WERI-Rb-1 (cell line): ENCODE measurements around the gene B3GAT1.

Source experiments
- DNase-seq: peaks from one replicate; pipeline ENCODE4 v3.0.0-alpha.2; 2020
- H3K27ac ChIP-seq: fragments of 250-450 bp; sonication (Bioruptor Pico); 2 replicates; pipeline ENCODE4 v1.5.1; 2020; ENCODE audit warnings: mild to moderate bottlenecking, moderate library complexity
- H3K27me3 ChIP-seq: fragments of 250-450 bp; sonication (Bioruptor Pico); 2 replicates; pipeline ENCODE4 v1.5.1; 2021; ENCODE audit warnings: mild to moderate bottlenecking, low read depth, moderate library complexity; ENCODE audit not compliant: insufficient read depth, severe bottlenecking
- H3K36me3 ChIP-seq: fragments of 250-450 bp; sonication (Bioruptor Pico); 2 replicates; pipeline ENCODE4 v1.5.1; 2020; ENCODE audit warnings: mild to moderate bottlenecking, moderate library complexity
- H3K4me3 ChIP-seq: 2 replicates; pipeline ENCODE4 v1.5.1; 2011; ENCODE audit warnings: low read depth, mild to moderate bottlenecking, control low read depth, low read length
- H3K9me3 ChIP-seq: fragments of 250-450 bp; sonication (Bioruptor Pico); 2 replicates; pipeline ENCODE4 v1.5.1; 2021; ENCODE audit warnings: mild to moderate bottlenecking, moderate library complexity; ENCODE audit not compliant: severe bottlenecking
- CTCF ChIP-seq: IDR thresholded peaks from 2 replicates; pipeline ENCODE4 v1.5.1; 2011; ENCODE audit warnings: low read depth, mild to moderate bottlenecking, control low read depth, inconsistent platforms, low read length

B3GAT1 gene

GRCh38 chr11:134356656-134357544, 55.1 kb downstream of the B3GAT1 start:
- Histone ChIP-seq H3K9me3 (peaks cover 6% of the 10 kb centered on the region), H3K27ac (no peak overlapping the region), H3K27me3 (no peaks in the 10 kb centered on the region), H3K36me3 (peaks cover 15% of the 10 kb centered on the region), H3K4me3 (no peak overlapping the region)
- TF ChIP-seq CTCF, result no peak
- DNase-seq, result no peak

- TF ChIP-seq CTCF, result no peak
- no peak for DNase-seq
- H3K4me3 ChIP-seq, result no peak overlapping the region
These were observed 56.4 kb downstream of the B3GAT1 start for GRCh38 chr11:134355656-134356055.

GRCh38 chr11:134355136-134355535, 56.9 kb downstream of the B3GAT1 start:
- H3K4me3 ChIP-seq, result no peak overlapping the region
- no peak overlapping the region for H3K27ac ChIP-seq
- no peak for DNase-seq
- TF ChIP-seq CTCF, result no peak
- H3K36me3 ChIP-seq, result peaks cover 18% of the 10 kb centered on the region
- peaks cover 6% of the 10 kb centered on the region for H3K9me3 ChIP-seq
- H3K27me3 ChIP-seq, result no peaks in the 10 kb centered on the region

More at GRCh38 chr11:134355656-134356055, 56.4 kb downstream of the B3GAT1 start:
- no peak overlapping the region for H3K27ac ChIP-seq
- peaks cover 6% of the 10 kb centered on the region for H3K9me3 ChIP-seq
- H3K27me3 ChIP-seq, result no peaks in the 10 kb centered on the region
- peaks cover 18% of the 10 kb centered on the region for H3K36me3 ChIP-seq

- no peak for DNase-seq
- no peaks in the 10 kb centered on the region for H3K27me3 ChIP-seq
- no peak overlapping the region for H3K27ac ChIP-seq
- peaks cover 21% of the 10 kb centered on the region for H3K36me3 ChIP-seq
- peaks cover 6% of the 10 kb centered on the region for H3K9me3 ChIP-seq
- no peak for TF ChIP-seq CTCF
- no peak overlapping the region for H3K4me3 ChIP-seq
These were observed 59.9 kb downstream of the B3GAT1 start for GRCh38 chr11:134352111-134352510.

- DNase-seq, result no peak
- Histone ChIP-seq H3K27ac (no peak overlapping the region), H3K4me3 (no peak overlapping the region), H3K9me3 (peaks cover 6% of the 10 kb centered on the region), H3K27me3 (no peaks in the 10 kb centered on the region), H3K36me3 (peaks cover 16% of the 10 kb centered on the region)
- TF ChIP-seq CTCF, result no peak
These were observed 61.7 kb downstream of the B3GAT1 start for GRCh38 chr11:134350381-134350780.
